GM03348 (cell line): ENCODE measurements around the gene RAVER1.

ENCODE experiments used
- DNase-seq: peaks from one replicate; pipeline ENCODE4 v3.0.0; 2012; ENCODE audit warnings: low spot score

Gene RAVER1

DNA sequence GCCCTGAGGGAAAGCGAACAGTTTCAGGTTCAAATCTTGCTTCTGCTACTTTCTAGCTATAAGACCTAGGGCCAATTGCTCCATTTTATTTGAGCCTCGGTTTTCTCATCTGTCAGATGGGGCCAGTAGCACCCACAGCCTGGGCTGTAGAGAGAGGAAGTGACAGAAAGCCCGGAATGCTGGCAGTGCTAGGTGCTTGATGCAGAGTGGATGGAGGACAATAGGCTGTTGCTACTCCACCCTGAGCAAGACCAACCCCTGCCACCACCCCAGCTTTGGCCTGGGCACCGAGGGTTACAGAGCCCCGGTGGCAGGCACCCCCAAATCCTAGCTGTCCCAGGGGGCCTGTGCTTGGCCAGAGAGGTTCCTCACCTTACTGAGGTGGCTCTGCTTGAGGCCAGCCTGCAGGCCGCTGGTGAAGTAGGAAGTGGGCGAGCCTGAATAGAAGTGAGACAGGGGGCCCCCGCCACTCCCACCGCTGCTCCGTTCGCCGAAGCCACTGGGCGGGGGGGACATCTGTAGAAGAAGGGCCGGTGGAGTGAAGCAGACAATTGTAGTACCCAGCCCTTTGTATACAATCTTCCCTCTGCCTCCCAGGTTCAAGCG, 15.4 kb downstream of the RAVER1 start:
- DNase-seq: no peak

DNA sequence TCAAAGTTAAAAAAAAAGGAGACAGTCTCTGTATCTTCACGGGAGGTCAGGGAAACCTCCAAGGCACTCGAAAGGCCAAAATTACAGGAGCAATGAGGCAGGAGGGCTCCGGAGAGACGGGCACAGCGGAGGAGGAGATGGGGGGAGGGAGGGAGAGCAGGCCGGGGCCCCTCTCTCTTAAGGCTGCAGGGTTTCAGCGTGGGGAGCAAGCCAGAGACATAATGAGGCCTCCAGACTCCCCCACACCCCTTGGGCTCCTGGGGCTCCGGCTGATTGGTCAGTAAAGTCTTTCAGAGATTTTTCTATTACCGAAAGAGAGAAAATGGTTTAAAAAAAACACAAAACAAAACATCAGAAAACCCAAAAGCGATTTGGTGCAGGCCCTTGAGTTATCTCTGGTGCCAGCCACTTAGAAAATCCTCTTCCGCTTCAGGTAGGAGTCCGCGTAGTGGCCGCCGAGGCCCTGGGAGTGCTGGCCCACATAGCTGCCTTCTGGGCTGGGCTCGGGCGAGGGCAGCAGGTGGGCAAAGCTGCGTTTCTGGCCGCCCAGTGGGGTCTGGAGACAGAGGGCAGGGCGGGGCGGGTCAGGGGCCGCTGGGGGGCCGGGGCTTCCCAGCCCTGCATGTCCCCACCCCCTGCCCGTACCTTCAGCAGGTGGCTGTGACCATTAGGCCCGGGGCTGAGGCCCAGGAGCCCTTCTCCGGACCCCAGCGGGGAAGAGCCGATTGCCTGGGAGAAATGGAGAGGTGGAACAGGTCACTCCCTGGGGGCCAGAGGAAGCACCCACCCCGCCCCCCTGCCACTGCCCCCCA, 16.1 kb downstream of the RAVER1 start:
- no peak for DNase-seq

DNA sequence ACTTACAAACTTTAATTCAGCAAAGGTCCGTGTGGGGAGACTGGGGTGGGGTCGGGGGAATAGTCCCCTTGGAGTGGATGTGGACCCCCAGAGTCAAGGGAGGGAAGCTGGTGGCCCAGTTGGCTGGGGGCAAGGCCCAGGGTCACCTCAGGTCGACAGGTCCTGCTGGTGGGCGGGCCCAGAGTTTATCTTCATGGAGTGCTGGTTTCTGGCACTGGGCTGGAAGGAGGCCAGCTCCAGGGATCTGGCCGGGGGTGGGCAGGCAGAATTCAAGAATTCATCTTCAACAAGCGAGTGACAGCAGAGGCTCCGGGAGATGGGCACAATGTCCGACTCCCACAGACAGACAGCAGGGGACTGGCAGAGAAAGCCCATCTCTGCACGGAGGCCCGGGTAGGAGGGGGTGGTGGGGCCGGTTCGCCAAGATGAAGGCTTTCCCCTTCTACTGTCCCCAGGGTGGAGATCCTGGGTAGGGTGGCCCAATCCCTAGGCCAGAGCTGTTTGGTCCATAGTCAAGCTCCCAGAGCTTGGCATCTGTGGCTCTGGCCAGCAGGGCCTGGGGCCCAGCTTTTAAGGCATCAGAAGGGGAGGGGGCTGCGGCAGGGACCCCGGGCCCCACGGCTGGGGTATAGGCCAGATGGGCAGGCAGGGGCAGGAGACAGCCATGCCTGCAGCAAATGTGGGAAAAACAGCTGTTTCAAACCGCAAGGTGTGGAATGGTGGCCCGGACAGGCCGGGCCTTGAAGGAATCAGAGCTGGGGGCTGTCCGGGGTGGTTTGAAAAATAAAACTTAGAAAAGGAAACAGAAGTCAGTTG, 16.9 kb downstream of the RAVER1 start:
- DNase-seq: no peak

GRCh38 chr19:10315335-10316214, 17.8 kb downstream of the RAVER1 start, which contains the start of gene FDX2:
TSS of gene FDX2 (minus strand) at chr19:10316015. CDS start at chr19:10315996, 19 bp downstream.
- peak; percentile 96 for DNase-seq

DNA sequence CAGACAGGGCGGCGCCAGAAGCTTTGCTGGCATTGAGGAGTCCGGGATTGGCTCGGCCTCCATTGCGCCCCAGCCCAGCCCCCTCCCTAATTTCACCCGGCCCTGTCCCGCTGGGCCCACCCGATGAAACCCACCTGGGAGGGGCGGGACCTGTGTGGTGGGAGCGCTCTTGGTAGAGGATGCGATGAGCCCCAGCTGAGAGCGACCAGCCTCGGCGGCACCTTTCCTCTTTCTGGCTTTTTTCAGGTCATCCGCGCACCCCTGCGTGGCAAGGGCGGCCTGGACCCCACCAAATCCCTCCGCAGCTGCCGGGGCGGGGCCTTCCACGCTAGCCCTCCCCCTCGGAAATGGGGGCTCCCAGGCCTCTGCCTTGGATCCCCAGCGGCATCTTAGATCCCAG, 23.9 kb downstream of the RAVER1 start, which contains the start of gene ZGLP1:
Gene ZGLP1 (minus strand): TSS at position 393 of the 400 bp plus-strand sequence.
- DNase-seq: no peak

DNA sequence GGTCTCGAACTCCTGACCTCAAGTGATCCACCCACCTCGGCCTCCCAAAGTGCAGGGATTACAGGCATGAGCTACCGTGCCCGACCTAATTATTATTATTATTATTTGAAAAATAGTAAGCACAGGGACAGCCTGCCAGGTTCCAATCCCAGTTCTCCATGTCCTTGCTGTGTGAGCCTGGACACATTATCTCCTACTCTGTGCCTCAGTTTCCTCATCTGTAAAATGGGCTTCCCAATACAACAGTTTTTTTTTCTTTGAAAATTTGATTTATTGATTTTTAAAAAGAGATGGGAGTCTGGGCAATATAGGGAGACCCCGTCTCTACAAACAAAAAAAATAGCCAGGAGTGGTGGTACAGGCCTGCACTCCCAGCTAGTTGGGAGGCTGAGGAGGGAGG, 27.0 kb downstream of the RAVER1 start:
- DNase-seq: no peak

DNA sequence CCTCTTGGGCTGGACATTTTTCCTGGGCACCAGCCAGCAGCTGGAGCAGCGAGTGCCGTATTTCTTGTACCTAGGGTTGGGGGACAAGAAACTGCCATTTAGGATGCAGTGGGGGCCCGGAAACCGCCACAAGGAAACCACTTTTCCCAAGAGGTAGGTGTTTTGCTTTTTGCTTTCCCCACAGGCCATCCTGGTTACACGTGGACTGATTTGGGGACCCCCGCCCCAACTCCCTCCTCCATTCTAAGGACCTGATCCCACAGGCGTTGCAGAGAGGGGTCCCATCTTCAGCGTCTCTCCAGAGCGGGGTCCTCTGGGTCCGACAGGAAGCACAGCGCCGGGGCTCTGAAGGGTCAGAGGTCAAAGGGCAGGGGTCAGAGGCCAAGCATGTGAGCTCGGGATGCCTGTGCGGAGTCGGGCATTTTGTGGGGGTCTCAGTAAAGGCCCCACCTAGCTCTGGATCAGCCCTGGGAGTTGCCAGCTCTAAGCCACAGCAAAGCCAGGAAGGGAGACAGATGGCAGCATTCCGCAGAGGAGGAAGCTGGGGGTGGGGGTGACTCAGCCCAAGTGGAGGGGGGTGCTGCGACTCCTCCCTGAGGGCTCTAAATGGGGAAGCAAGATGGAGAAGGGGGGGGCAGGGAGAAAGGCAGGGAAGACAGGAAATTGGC, 28.1 kb downstream of the RAVER1 start:
- DNase-seq: peak; percentile 83

- DNase-seq: no peak
Observed at GRCh38 chr19:10299545-10300458, 33.5 kb downstream of the RAVER1 start.

DNA sequence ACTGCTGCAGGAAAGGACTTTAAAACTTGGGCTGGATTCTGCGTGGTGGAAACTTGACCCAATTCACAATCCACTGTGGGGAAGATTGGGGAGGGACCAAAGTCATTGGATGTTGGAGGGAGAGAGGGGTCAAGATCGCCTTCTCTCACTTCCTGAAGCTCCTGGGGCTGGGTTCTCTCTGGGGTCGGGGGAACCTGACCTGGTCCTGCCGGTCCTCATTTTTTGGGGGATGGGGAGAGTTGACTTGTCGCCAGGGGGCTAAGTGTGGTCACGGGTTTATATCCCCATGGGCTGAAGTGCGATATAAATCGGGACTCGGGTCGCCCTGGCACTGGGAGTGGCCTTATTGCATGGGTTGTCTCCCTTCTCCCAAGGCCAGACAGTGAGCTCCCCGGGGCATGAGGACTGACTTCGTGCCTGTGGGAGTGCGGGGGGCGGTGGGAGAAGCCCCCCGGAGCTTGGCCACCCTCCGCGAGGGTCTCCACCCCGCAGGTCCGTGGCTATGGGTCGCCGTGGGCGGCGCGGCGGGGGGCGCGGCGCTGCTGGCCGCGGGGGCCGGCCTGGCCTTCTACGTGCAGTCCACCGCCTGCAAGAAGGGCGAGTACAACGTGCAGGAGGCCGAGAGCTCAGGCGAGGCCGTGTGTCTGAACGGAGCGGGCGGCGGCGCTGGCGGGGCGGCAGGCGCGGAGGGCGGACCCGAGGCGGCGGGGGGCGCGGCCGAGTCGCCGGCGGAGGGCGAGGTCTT, 37.3 kb downstream of the RAVER1 start:
- no peak for DNase-seq

- no peak for DNase-seq
Observed at GRCh38 chr19:10295305-10295846, 38.0 kb downstream of the RAVER1 start.

DNA sequence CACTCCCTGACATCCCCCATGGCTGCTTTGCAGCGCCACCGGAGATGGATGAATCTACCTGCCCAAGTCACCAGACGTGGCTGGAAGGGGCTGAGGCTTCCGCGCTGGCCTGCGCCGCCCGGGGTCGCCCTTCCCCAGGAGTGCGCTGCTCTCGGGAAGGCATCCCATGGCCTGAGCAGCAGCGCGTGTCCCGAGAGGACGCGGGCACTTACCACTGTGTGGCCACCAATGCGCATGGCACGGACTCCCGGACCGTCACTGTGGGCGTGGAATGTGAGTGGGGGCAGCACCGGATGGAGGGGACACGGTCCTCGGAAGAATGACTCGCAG, 39.0 kb downstream of the RAVER1 start:
- no peak for DNase-seq

DNA sequence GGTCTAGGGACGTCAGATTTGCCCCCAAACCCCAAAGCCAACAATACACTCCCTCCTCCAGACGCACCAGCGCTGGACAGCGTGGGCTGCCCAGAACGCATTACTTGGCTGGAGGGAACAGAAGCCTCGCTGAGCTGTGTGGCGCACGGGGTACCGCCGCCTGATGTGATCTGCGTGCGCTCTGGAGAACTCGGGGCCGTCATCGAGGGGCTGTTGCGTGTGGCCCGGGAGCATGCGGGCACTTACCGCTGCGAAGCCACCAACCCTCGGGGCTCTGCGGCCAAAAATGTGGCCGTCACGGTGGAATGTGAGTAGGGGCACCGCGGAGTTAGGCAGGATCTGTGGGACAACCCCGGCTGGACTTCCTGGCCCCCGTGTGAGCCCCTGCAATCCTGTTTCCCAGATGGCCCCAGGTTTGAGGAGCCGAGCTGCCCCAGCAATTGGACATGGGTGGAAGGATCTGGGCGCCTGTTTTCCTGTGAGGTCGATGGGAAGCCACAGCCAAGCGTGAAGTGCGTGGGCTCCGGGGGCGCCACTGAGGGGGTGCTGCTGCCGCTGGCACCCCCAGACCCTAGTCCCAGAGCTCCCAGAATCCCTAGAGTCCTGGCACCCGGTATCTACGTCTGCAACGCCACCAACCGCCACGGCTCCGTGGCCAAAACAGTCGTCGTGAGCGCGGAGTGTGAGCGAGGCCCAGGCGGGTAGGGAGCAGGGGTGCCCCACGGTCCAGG, 39.5 kb downstream of the RAVER1 start:
- DNase-seq: no peak

- DNase-seq: no peak
Observed at GRCh38 chr19:10292789-10293636, 40.3 kb downstream of the RAVER1 start.

DNA sequence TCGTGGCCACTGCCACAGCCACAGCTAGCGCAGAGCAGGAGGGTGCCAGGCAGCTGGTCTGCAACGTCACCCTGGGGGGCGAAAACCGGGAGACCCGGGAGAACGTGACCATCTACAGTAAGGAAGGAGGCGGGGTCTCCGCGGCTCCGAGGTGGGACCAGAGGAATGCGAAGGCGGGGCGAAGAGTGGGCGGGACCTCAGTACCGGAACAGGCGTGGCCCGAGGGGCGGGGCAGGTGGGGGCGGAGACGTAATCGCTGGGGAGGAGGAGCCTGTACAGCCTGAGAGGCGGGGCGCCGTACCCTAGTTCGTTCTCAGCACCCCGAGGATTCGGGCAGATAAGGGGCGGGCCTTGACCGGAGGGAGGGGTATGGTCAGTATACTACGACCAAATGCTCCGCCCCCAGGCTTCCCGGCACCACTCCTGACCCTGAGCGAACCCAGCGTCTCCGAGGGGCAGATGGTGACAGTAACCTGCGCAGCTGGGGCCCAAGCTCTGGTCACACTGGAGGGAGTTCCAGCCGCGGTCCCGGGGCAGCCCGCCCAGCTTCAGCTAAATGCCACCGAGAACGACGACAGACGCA, 41.0 kb downstream of the RAVER1 start:
- DNase-seq: peak; percentile 91

DNA sequence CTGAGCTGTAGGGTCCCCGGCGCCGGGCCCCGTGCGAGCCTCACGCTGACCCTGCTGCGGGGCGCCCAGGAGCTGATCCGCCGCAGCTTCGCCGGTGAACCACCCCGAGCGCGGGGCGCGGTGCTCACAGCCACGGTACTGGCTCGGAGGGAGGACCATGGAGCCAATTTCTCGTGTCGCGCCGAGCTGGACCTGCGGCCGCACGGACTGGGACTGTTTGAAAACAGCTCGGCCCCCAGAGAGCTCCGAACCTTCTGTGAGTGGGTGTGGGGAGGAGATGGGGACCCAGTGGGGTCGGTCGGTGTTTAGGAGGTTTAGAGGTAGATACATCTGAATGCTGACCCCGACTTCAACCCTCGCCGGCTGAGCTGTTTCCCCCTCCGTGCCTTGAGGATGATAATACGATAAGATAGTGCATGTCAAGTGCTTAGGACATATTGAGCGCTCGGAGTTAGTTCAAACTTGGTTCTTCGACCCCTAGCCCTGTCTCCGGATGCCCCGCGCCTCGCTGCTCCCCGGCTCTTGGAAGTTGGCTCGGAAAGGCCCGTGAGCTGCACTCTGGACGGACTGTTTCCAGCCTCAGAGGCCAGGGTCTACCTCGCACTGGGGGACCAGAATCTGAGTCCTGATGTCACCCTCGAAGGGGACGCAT, 41.6 kb downstream of the RAVER1 start:
- no peak for DNase-seq

DNA sequence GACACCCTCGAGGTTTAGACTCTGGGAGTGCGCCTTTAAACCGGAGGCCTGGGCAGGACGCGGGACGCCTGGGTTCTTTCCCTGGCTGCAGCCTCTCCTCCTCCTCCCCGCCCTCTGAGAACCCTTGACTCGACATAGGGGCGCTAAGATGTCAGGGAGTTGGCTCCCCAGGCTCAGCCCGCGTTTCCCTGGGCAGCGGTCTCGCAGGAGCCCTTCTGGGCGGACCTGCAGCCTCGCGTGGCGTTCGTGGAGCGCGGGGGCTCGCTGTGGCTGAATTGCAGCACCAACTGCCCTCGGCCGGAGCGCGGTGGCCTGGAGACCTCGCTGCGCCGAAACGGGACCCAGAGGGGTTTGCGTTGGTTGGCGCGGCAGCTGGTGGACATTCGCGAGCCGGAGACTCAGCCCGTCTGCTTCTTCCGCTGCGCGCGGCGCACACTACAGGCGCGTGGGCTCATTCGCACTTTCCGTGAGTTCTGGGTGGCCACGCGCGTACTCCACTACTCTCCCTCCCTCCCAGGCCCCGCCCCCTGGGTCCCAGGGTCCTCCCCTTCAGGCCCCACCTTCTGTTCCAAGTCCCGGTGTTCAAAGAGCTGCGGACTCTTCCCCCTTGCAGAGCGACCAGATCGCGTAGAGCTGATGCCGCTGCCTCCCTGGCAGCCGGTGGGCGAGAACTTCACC, 42.3 kb downstream of the RAVER1 start:
- peak; percentile 84 for DNase-seq
